WTC11 (cell line): ENCODE results near the gene AMELX. TPM values are rescaled to one million over a fixed set of nuclear protein-coding genes. Genes with fewer than 3 reads are reported as not detected.

Experiments used
- ATAC-seq: fragments of 200-7000 bp; cut with Tn5 transposase; 2 replicates; pipeline ENCODE4 v1.10.0; 2021; ENCODE audit warnings: mild to moderate bottlenecking, moderate library complexity
- CTCF ChIA-PET: fragments of 300-600 bp; sonication (Branson Sonifier 250); formaldehyde crosslinking; loops from one replicate; lab custom pipeline; 2021; ENCODE audit warnings: antibody characterized with exemption; lab: Charles Lee
- POLR2A ChIA-PET: fragments of 350-600 bp; sonication (Branson Sonifier 250); formaldehyde crosslinking; loops from one replicate; lab custom pipeline; 2021; ENCODE audit warnings: antibody characterized with exemption; lab: Charles Lee
- DNase-seq: peaks from one replicate; pipeline ENCODE4 v3.0.0; 2021; ENCODE audit warnings: low spot score
- H3K27ac Mint-ChIP-seq: 2 replicates; pipeline ENCODE4 v1.8.0; 2021; ENCODE audit warnings: mixed read lengths
- H3K27me3 Mint-ChIP-seq: 2 replicates; pipeline ENCODE4 v1.8.0; 2021; ENCODE audit warnings: low read depth, mild to moderate bottlenecking, moderate library complexity, mixed read lengths
- H3K36me3 Mint-ChIP-seq: 2 replicates; pipeline ENCODE4 v1.8.0; 2021; ENCODE audit warnings: mixed read lengths
- H3K4me1 Mint-ChIP-seq: 2 replicates; pipeline ENCODE4 v1.8.0; 2022; ENCODE audit warnings: mixed read lengths
- H3K4me3 Mint-ChIP-seq: 2 replicates; pipeline ENCODE4 v1.8.0; 2021; ENCODE audit warnings: mild to moderate bottlenecking, moderate library complexity, mixed read lengths
- H3K9me3 Mint-ChIP-seq: 2 replicates; pipeline ENCODE4 v1.8.0; 2021; ENCODE audit warnings: mixed read lengths
- CBFB ChIP-seq: sonication (generic); formaldehyde crosslinking; IDR thresholded peaks from 2 replicates; pipeline ENCODE4 v1.8.1; 2022; ENCODE audit warnings: mild to moderate bottlenecking, low read depth, missing genetic modification reagents
- CREM ChIP-seq: sonication (generic); formaldehyde crosslinking; IDR thresholded peaks from 2 replicates; pipeline ENCODE4 v1.8.1; 2022; ENCODE audit warnings: mild to moderate bottlenecking, missing genetic modification reagents, moderate library complexity
- EMX1 ChIP-seq: fragments of 250-450 bp; sonication (Bioruptor Pico); IDR thresholded peaks from 2 replicates; pipeline ENCODE4 v1.8.0; 2021; ENCODE audit warnings: mild to moderate bottlenecking
- FOXJ3 ChIP-seq: sonication (generic); formaldehyde crosslinking; IDR thresholded peaks from 2 replicates; pipeline ENCODE4 v1.9.0; 2021; ENCODE audit warnings: missing genetic modification reagents, mild to moderate bottlenecking, borderline replicate concordance
- FOXK1 ChIP-seq: sonication (generic); formaldehyde crosslinking; IDR thresholded peaks from 2 replicates; pipeline ENCODE4 v1.8.0; 2022; ENCODE audit warnings: mild to moderate bottlenecking, moderate library complexity, missing genetic modification reagents
- GABPB1 ChIP-seq: sonication (generic); formaldehyde crosslinking; IDR thresholded peaks from 2 replicates; pipeline ENCODE4 v1.8.1; 2023; ENCODE audit warnings: mild to moderate bottlenecking, missing genetic modification reagents
- GRHL2 ChIP-seq: fragments of 250-450 bp; sonication (Bioruptor Pico); IDR thresholded peaks from 2 replicates; pipeline ENCODE4 v1.8.0; 2022; ENCODE audit warnings: mild to moderate bottlenecking, moderate library complexity; ENCODE audit not compliant: insufficient replicate concordance, severe bottlenecking
- IRF2 ChIP-seq: sonication (generic); formaldehyde crosslinking; IDR thresholded peaks from 2 replicates; pipeline ENCODE4 v1.8.0; 2022; ENCODE audit warnings: low read depth, missing genetic modification reagents, borderline replicate concordance
- JUN ChIP-seq: sonication (generic); formaldehyde crosslinking; IDR thresholded peaks from 2 replicates; pipeline ENCODE4 v1.8.0; 2023; ENCODE audit warnings: mild to moderate bottlenecking, missing genetic modification reagents
- KAT7 ChIP-seq: sonication (generic); formaldehyde crosslinking; IDR thresholded peaks from 2 replicates; pipeline ENCODE4 v1.8.1; 2023; ENCODE audit warnings: missing genetic modification reagents, mild to moderate bottlenecking, borderline replicate concordance
- NFYB ChIP-seq: sonication (generic); formaldehyde crosslinking; conservative IDR thresholded peaks from 2 replicates; pipeline ENCODE4 v1.8.0; 2022; ENCODE audit warnings: low read depth, missing genetic modification reagents
- NR2C2 ChIP-seq: sonication (generic); formaldehyde crosslinking; IDR thresholded peaks from 2 replicates; pipeline ENCODE4 v1.8.0; 2022; ENCODE audit warnings: mild to moderate bottlenecking, missing genetic modification reagents
- PRRX2 ChIP-seq: fragments of 250-450 bp; sonication (Bioruptor Pico); IDR thresholded peaks from 2 replicates; pipeline ENCODE4 v1.8.0; 2021; ENCODE audit warnings: mild to moderate bottlenecking
- RELA ChIP-seq: sonication (generic); formaldehyde crosslinking; IDR thresholded peaks from 2 replicates; pipeline ENCODE4 v1.8.1; 2022; ENCODE audit warnings: missing genetic modification reagents, mild to moderate bottlenecking, borderline replicate concordance
- RORB ChIP-seq: fragments of 250-450 bp; sonication (Bioruptor Pico); IDR thresholded peaks from 2 replicates; pipeline ENCODE4 v1.9.0; 2021; ENCODE audit warnings: mild to moderate bottlenecking
- SMAD3 ChIP-seq: sonication (generic); formaldehyde crosslinking; IDR thresholded peaks from 2 replicates; pipeline ENCODE4 v1.8.0; 2022; ENCODE audit warnings: missing genetic modification reagents, mild to moderate bottlenecking, borderline replicate concordance
- SOX15 ChIP-seq: fragments of 250-450 bp; sonication (Bioruptor Pico); IDR thresholded peaks from 2 replicates; pipeline ENCODE4 v1.9.0; 2021; ENCODE audit warnings: mild to moderate bottlenecking
- TEAD1 ChIP-seq: sonication (generic); formaldehyde crosslinking; IDR thresholded peaks from 2 replicates; pipeline ENCODE4 v1.8.0; 2022; ENCODE audit warnings: mild to moderate bottlenecking, missing genetic modification reagents
- TEAD4 ChIP-seq: sonication (generic); formaldehyde crosslinking; IDR thresholded peaks from 2 replicates; pipeline ENCODE4 v1.8.0; 2022; ENCODE audit warnings: mild to moderate bottlenecking, missing genetic modification reagents
- ZBTB21 ChIP-seq: sonication (generic); formaldehyde crosslinking; IDR thresholded peaks from 2 replicates; pipeline ENCODE4 v1.8.1; 2023; ENCODE audit warnings: mild to moderate bottlenecking, missing genetic modification reagents, borderline replicate concordance
- ZNF232 ChIP-seq: sonication (generic); formaldehyde crosslinking; IDR thresholded peaks from 2 replicates; pipeline ENCODE4 v1.8.0; 2022; ENCODE audit warnings: mild to moderate bottlenecking, missing genetic modification reagents
- total RNA-seq: library from RNA; stranded (reverse); gene quantifications from 3 replicates; pipeline ENCODE4 v1.2.3, GENCODE V29; 2021
- TF ChIP-seq, protein P1 (sequence below): sonication (generic); formaldehyde crosslinking; IDR thresholded peaks from 2 replicates; pipeline ENCODE4 v1.8.0; 2022; ENCODE audit warnings: mild to moderate bottlenecking, missing genetic modification reagents
- TF ChIP-seq, protein P2 (sequence below): sonication (generic); formaldehyde crosslinking; IDR thresholded peaks from 2 replicates; pipeline ENCODE4 v1.8.0; 2023; ENCODE audit warnings: mild to moderate bottlenecking, missing genetic modification reagents
- TF ChIP-seq, protein P3 (sequence below): sonication (generic); formaldehyde crosslinking; IDR thresholded peaks from 2 replicates; pipeline ENCODE4 v1.8.1; 2023; ENCODE audit warnings: mild to moderate bottlenecking, missing genetic modification reagents, moderate library complexity
- TF ChIP-seq, protein P4 (sequence below): sonication (generic); formaldehyde crosslinking; IDR thresholded peaks from 2 replicates; pipeline ENCODE4 v1.8.1; 2022; ENCODE audit warnings: low read depth, mild to moderate bottlenecking, moderate library complexity, missing genetic modification reagents, borderline replicate concordance
- TF ChIP-seq, protein P5 (sequence below): fragments of 250-450 bp; sonication (Bioruptor Pico); IDR thresholded peaks from 2 replicates; pipeline ENCODE4 v1.9.0; 2021; ENCODE audit warnings: moderate library complexity, mild to moderate bottlenecking, inconsistent platforms, borderline replicate concordance
- TF ChIP-seq, protein P6 (sequence below): sonication (generic); formaldehyde crosslinking; conservative IDR thresholded peaks from 2 replicates; pipeline ENCODE4 v1.8.1; 2022; ENCODE audit warnings: mild to moderate bottlenecking, missing genetic modification reagents
- TF ChIP-seq, protein P7 (sequence below): sonication (generic); formaldehyde crosslinking; IDR thresholded peaks from 2 replicates; pipeline ENCODE4 v1.8.1; 2023; ENCODE audit warnings: mild to moderate bottlenecking, missing genetic modification reagents
- TF ChIP-seq, protein P8 (sequence below): sonication (generic); formaldehyde crosslinking; IDR thresholded peaks from 2 replicates; pipeline ENCODE4 v1.8.0; 2022; ENCODE audit warnings: mild to moderate bottlenecking, missing genetic modification reagents

AMELX gene
- total RNA-seq, 1 experiment from 2014 or later: not detected

DNA sequence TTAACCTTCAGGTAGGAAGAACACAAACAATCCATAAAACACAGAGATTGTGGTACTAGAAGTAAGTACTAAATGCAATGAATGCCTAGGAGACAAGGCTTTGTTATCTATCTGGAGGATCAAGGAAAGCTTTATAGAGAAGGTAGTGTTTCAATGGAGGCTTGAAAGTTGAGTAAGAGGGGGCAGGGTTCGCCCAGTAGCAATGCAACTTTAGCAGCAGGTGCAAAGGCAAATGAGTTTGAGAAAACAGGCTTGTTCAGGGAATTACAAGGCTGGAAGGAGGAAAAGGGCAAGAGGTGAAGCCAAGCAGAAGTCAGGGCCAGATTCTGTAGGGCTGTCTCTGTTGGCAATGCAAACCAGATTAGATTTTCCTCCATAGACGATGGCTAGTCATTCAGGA lies 35.5 kb upstream of the AMELX start:
- Mint-ChIP-seq H3K4me1 (no peaks in the 10 kb centered on the region), H3K36me3 (no peaks in the 10 kb centered on the region), H3K4me3 (no peak overlapping the region), H3K9me3 (no peaks in the 10 kb centered on the region; the same call in 1 of the 2 replicates), H3K27ac (no peak overlapping the region), H3K27me3 (no peaks in the 10 kb centered on the region)
- CTCF ChIA-PET: no interaction called here
- ATAC-seq (no peak), DNase-seq (no peak)
- POLR2A ChIA-PET: no interaction called here
- TF ChIP-seq KAT7 (no peak), TEAD1 (CRISPR knock-in tag) (no peak), PRRX2 (CRISPR knock-in tag) (no peak), NR2C2 (CRISPR knock-in tag) (no peak), RORB (CRISPR knock-in tag) (no peak), CBFB (CRISPR knock-in tag) (no peak), RELA (CRISPR knock-in tag) (no peak), EMX1 (no peak), FOXJ3 (CRISPR knock-in tag) (no peak), FOXK1 (no peak), IRF2 (CRISPR knock-in tag) (no peak)
- TF ChIP-seq, protein P1, sequence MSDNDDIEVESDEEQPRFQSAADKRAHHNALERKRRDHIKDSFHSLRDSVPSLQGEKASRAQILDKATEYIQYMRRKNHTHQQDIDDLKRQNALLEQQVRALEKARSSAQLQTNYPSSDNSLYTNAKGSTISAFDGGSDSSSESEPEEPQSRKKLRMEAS (CRISPR knock-in tag): no peak
- TF ChIP-seq, protein P2, sequence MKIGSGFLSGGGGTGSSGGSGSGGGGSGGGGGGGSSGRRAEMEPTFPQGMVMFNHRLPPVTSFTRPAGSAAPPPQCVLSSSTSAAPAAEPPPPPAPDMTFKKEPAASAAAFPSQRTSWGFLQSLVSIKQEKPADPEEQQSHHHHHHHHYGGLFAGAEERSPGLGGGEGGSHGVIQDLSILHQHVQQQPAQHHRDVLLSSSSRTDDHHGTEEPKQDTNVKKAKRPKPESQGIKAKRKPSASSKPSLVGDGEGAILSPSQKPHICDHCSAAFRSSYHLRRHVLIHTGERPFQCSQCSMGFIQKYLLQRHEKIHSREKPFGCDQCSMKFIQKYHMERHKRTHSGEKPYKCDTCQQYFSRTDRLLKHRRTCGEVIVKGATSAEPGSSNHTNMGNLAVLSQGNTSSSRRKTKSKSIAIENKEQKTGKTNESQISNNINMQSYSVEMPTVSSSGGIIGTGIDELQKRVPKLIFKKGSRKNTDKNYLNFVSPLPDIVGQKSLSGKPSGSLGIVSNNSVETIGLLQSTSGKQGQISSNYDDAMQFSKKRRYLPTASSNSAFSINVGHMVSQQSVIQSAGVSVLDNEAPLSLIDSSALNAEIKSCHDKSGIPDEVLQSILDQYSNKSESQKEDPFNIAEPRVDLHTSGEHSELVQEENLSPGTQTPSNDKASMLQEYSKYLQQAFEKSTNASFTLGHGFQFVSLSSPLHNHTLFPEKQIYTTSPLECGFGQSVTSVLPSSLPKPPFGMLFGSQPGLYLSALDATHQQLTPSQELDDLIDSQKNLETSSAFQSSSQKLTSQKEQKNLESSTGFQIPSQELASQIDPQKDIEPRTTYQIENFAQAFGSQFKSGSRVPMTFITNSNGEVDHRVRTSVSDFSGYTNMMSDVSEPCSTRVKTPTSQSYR: no peak
- TF ChIP-seq, protein P3, sequence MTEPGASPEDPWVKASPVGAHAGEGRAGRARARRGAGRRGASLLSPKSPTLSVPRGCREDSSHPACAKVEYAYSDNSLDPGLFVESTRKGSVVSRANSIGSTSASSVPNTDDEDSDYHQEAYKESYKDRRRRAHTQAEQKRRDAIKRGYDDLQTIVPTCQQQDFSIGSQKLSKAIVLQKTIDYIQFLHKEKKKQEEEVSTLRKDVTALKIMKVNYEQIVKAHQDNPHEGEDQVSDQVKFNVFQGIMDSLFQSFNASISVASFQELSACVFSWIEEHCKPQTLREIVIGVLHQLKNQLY (CRISPR knock-in tag): no peak
- TF ChIP-seq, protein P4, sequence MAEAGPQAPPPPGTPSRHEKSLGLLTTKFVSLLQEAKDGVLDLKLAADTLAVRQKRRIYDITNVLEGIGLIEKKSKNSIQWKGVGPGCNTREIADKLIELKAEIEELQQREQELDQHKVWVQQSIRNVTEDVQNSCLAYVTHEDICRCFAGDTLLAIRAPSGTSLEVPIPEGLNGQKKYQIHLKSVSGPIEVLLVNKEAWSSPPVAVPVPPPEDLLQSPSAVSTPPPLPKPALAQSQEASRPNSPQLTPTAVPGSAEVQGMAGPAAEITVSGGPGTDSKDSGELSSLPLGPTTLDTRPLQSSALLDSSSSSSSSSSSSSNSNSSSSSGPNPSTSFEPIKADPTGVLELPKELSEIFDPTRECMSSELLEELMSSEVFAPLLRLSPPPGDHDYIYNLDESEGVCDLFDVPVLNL (CRISPR knock-in tag): no peak
- TF ChIP-seq, protein P5, sequence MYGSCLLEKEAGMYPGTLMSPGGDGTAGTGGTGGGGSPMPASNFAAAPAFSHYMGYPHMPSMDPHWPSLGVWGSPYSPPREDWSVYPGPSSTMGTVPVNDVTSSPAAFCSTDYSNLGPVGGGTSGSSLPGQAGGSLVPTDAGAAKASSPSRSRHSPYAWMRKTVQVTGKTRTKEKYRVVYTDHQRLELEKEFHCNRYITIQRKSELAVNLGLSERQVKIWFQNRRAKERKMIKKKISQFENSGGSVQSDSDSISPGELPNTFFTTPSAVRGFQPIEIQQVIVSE (CRISPR knock-in tag): no peak
- TF ChIP-seq, protein P6, sequence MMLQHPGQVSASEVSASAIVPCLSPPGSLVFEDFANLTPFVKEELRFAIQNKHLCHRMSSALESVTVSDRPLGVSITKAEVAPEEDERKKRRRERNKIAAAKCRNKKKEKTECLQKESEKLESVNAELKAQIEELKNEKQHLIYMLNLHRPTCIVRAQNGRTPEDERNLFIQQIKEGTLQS (CRISPR knock-in tag): no peak

DNA sequence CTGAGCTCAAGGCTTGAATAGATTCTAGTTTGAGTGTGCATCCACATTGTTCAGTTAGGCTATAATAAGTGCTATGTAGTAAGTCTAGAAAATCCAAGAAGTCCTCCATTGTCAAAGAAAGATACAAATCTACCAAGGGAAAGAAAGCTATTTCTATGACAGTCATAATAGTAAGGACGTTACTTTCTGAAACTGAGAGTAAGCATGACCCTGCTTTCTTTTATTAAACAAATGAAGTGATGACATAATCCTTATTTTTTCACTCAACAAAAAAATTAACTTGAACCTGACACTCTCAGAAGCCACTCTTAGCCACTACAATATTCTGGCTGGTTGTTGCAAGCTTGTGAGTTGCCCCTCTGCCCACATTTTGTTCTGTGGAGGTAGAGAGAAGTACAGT lies 33.8 kb upstream of the AMELX start:
- Mint-ChIP-seq H3K27me3 (no peaks in the 10 kb centered on the region), H3K4me3 (no peak overlapping the region), H3K9me3 (no peaks in the 10 kb centered on the region; the same call in 1 of the 2 replicates), H3K4me1 (no peaks in the 10 kb centered on the region), H3K36me3 (no peaks in the 10 kb centered on the region), H3K27ac (no peak overlapping the region)
- ChIA-PET POLR2A (no interaction called here), CTCF (interaction anchor here (1.1 kb wide), 1 partner anchor 13 kb away, joined by 3 read pairs; no protein-coding TSS in a partner anchor)
- no peak for DNase-seq
- ATAC-seq: no peak
- no peak for TF ChIP-seq TEAD4 (CRISPR knock-in tag)
- no peak for TF ChIP-seq SMAD3 (CRISPR knock-in tag)
- TF ChIP-seq NFYB (CRISPR knock-in tag): no peak
- TF ChIP-seq GABPB1 (CRISPR knock-in tag): no peak
- TF ChIP-seq, protein P7, sequence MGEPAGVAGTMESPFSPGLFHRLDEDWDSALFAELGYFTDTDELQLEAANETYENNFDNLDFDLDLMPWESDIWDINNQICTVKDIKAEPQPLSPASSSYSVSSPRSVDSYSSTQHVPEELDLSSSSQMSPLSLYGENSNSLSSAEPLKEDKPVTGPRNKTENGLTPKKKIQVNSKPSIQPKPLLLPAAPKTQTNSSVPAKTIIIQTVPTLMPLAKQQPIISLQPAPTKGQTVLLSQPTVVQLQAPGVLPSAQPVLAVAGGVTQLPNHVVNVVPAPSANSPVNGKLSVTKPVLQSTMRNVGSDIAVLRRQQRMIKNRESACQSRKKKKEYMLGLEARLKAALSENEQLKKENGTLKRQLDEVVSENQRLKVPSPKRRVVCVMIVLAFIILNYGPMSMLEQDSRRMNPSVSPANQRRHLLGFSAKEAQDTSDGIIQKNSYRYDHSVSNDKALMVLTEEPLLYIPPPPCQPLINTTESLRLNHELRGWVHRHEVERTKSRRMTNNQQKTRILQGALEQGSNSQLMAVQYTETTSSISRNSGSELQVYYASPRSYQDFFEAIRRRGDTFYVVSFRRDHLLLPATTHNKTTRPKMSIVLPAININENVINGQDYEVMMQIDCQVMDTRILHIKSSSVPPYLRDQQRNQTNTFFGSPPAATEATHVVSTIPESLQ (CRISPR knock-in tag): no peak
- no peak for TF ChIP-seq ZNF232 (CRISPR knock-in tag)
- TF ChIP-seq, protein P8, sequence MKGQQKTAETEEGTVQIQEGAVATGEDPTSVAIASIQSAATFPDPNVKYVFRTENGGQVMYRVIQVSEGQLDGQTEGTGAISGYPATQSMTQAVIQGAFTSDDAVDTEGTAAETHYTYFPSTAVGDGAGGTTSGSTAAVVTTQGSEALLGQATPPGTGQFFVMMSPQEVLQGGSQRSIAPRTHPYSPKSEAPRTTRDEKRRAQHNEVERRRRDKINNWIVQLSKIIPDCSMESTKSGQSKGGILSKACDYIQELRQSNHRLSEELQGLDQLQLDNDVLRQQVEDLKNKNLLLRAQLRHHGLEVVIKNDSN (CRISPR knock-in tag): no peak
- no peak for TF ChIP-seq ZBTB21
- no peak for TF ChIP-seq CREM
- TF ChIP-seq GRHL2: no peak
- TF ChIP-seq CBFB (CRISPR knock-in tag): no peak
- no peak for TF ChIP-seq JUN (CRISPR knock-in tag)
- TF ChIP-seq PRRX2 (CRISPR knock-in tag): no peak
- TF ChIP-seq, protein P6 (CRISPR knock-in tag): no peak
- no peak for TF ChIP-seq SOX15 (CRISPR knock-in tag)
